GM10266 (cell line): ENCODE measurements around the gene PPP2R2B.

Experiments used
- DNase-seq: peaks from one replicate; pipeline ENCODE4 v3.0.0; 2012; ENCODE audit errors: extremely low spot score
- CTCF ChIP-seq: IDR thresholded peaks from 2 replicates; pipeline ENCODE4 v1.5.1; 2012; ENCODE audit warnings: mild to moderate bottlenecking, low read depth; ENCODE audit not compliant: control insufficient read depth, insufficient read depth; ENCODE audit errors: missing control alignments

Gene PPP2R2B

GRCh38 chr5:146718609-146719008 is 159.9 kb downstream of the PPP2R2B start:
- no peak for TF ChIP-seq CTCF
- no peak for DNase-seq

GRCh38 chr5:146717951-146718350 is 160.6 kb downstream of the PPP2R2B start:
- DNase-seq = no peak
- TF ChIP-seq CTCF = no peak

- DNase-seq = no peak
- no peak for TF ChIP-seq CTCF
Measured at GRCh38 chr5:146716636-146717035, 161.9 kb downstream of the PPP2R2B start.

- TF ChIP-seq CTCF = no peak
- no peak for DNase-seq
Measured at GRCh38 chr5:146710348-146710747, 168.2 kb downstream of the PPP2R2B start.

GRCh38 chr5:146707316-146707715 is 171.2 kb downstream of the PPP2R2B start:
- no peak for DNase-seq
- TF ChIP-seq CTCF = no peak

GRCh38 chr5:146706321-146706972 is 172.1 kb downstream of the PPP2R2B start:
- no peak for DNase-seq
- no peak for TF ChIP-seq CTCF

- TF ChIP-seq CTCF = no peak
- DNase-seq = no peak
Measured at GRCh38 chr5:146704949-146705665, 173.4 kb downstream of the PPP2R2B start.
